Type B pancreatic cell (in vitro differentiated cells): ENCODE measurements around the gene HPN. TPM values are rescaled to one million over a fixed set of nuclear protein-coding genes. Genes with fewer than 3 reads are reported as not detected.

Source experiments
- DNase-seq: peaks from one replicate; pipeline ENCODE4 v3.0.0; 2021; ENCODE audit warnings: mixed read lengths; ENCODE audit not compliant: unreplicated experiment; ENCODE audit errors: extremely low spot score
- H3K27ac Mint-ChIP-seq: 2 replicates; pipeline ENCODE4 v1.8.0; 2021; ENCODE audit warnings: mild to moderate bottlenecking, mixed read lengths
- H3K27me3 Mint-ChIP-seq: 2 replicates; pipeline ENCODE4 v1.8.0; 2021; ENCODE audit warnings: mixed read lengths
- H3K36me3 Mint-ChIP-seq: 2 replicates; pipeline ENCODE4 v1.8.0; 2021; ENCODE audit warnings: mixed read lengths
- H3K4me1 Mint-ChIP-seq: one replicate; pipeline ENCODE4 v1.8.0; 2021; ENCODE audit warnings: mixed read lengths; ENCODE audit not compliant: unreplicated experiment
- H3K4me3 Mint-ChIP-seq: 2 replicates; pipeline ENCODE4 v1.8.0; 2021; ENCODE audit warnings: mild to moderate bottlenecking, mixed read lengths
- H3K9me3 Mint-ChIP-seq: 2 replicates; pipeline ENCODE4 v1.8.0; 2021; ENCODE audit warnings: mixed read lengths
- CTCF ChIP-seq: fragments of 200-600 bp; sonication (generic); conservative IDR thresholded peaks from 2 replicates; pipeline ENCODE4 v1.5.0; 2021; ENCODE audit warnings: antibody characterized with exemption, mild to moderate bottlenecking
- total RNA-seq: library from RNA; stranded (reverse); gene quantifications from 2 replicates; pipeline ENCODE4 v1.2.1, GENCODE V29; 2021; ENCODE audit warnings: low replicate concordance

Gene HPN
- total RNA-seq, 1 donor from 2014 or later, result 15.1 TPM

GRCh38 chr19:35008891-35009341 lies 32.6 kb upstream of the HPN start:
- Mint-ChIP-seq H3K4me3 (no peak overlapping the region), H3K27ac (no peak overlapping the region), H3K9me3 (no peaks in the 10 kb centered on the region), H3K36me3 (peaks cover 13% of the 10 kb centered on the region), H3K27me3 (no peaks in the 10 kb centered on the region), H3K4me1 (peaks cover 17% of the 10 kb centered on the region)
- TF ChIP-seq CTCF, result no peak
- DNase-seq, result no peak

- no peak overlapping the region for H3K27ac Mint-ChIP-seq
- no peaks in the 10 kb centered on the region for H3K27me3 Mint-ChIP-seq
- no peak for TF ChIP-seq CTCF
- peaks cover 12% of the 10 kb centered on the region for H3K4me1 Mint-ChIP-seq
- no peaks in the 10 kb centered on the region for H3K9me3 Mint-ChIP-seq
- DNase-seq, result no peak
- H3K36me3 Mint-ChIP-seq, result peaks cover 14% of the 10 kb centered on the region
- no peak overlapping the region for H3K4me3 Mint-ChIP-seq
Measured at GRCh38 chr19:35009424-35010415, 31.8 kb upstream of the HPN start.

- no peak for DNase-seq
- no peaks in the 10 kb centered on the region for H3K27me3 Mint-ChIP-seq
- H3K4me3 Mint-ChIP-seq, result no peak overlapping the region
- no peaks in the 10 kb centered on the region for H3K9me3 Mint-ChIP-seq
- H3K36me3 Mint-ChIP-seq, result peaks cover 17% of the 10 kb centered on the region
- TF ChIP-seq CTCF, result no peak
- no peak overlapping the region for H3K27ac Mint-ChIP-seq
- H3K4me1 Mint-ChIP-seq, result peaks cover 12% of the 10 kb centered on the region
Measured at GRCh38 chr19:35011091-35011689, 30.3 kb upstream of the HPN start.

GRCh38 chr19:35011737-35012682 lies 29.5 kb upstream of the HPN start:
- no peak for DNase-seq
- peaks cover 10% of the 10 kb centered on the region for H3K36me3 Mint-ChIP-seq
- no peaks in the 10 kb centered on the region for H3K9me3 Mint-ChIP-seq
- H3K4me1 Mint-ChIP-seq, result peaks cover 5% of the 10 kb centered on the region
- no peaks in the 10 kb centered on the region for H3K27me3 Mint-ChIP-seq
- no peak for TF ChIP-seq CTCF
- no peak overlapping the region for H3K4me3 Mint-ChIP-seq
- H3K27ac Mint-ChIP-seq, result no peak overlapping the region
